RWPE2 (cell line): Measurements from ENCODE around the gene AIPL1.

Experiments used
- ATAC-seq: fragments of 200-7000 bp; cut with Tn5 transposase; 3 replicates; pipeline ENCODE4 v1.9.1; 2021; ENCODE audit warnings: low read depth
- DNase-seq: peaks from one replicate; pipeline ENCODE4 v3.0.0-alpha.2; 2020; ENCODE audit warnings: low spot score
- H3K27ac ChIP-seq: fragments of 450-650 bp; 2 replicates; pipeline ENCODE4 v1.5.1; 2017; ENCODE audit warnings: mild to moderate bottlenecking; ENCODE audit not compliant: poor library complexity, severe bottlenecking
- H3K27me3 ChIP-seq: fragments of 250-450 bp; sonication (Bioruptor Pico); 2 replicates; pipeline ENCODE4 v1.5.1; 2021; ENCODE audit warnings: mild to moderate bottlenecking, moderate library complexity; ENCODE audit not compliant: insufficient read depth, poor library complexity, severe bottlenecking
- H3K36me3 ChIP-seq: fragments of 250-450 bp; sonication (Bioruptor Pico); 2 replicates; pipeline ENCODE4 v1.5.1; 2020; ENCODE audit warnings: low read depth, mild to moderate bottlenecking, moderate library complexity
- H3K4me1 ChIP-seq: fragments of 250-450 bp; sonication (Bioruptor Pico); 2 replicates; pipeline ENCODE4 v1.5.1; 2021; ENCODE audit warnings: mild to moderate bottlenecking, moderate library complexity; ENCODE audit not compliant: insufficient read depth, poor library complexity, severe bottlenecking
- H3K4me3 ChIP-seq: fragments of 250-450 bp; sonication (Bioruptor Pico); 2 replicates; pipeline ENCODE4 v1.5.1; 2021; ENCODE audit warnings: mild to moderate bottlenecking, moderate library complexity; ENCODE audit not compliant: severe bottlenecking
- H3K9me3 ChIP-seq: fragments of 250-450 bp; sonication (Bioruptor Pico); 2 replicates; pipeline ENCODE4 v1.5.1; 2021; ENCODE audit warnings: mild to moderate bottlenecking, moderate library complexity; ENCODE audit not compliant: severe bottlenecking
- CTCF ChIP-seq: fragments of 450-650 bp; IDR thresholded peaks from one replicate; pipeline ENCODE4 v1.5.1; 2017; ENCODE audit warnings: mild to moderate bottlenecking, moderate library complexity; ENCODE audit not compliant: poor library complexity, severe bottlenecking

The AIPL1 gene

GRCh38 chr17:6458460-6458950, 23.6 kb upstream of the AIPL1 start:
- TF ChIP-seq CTCF = no peak
- DNase-seq = no peak
- H3K4me3 ChIP-seq = no peak overlapping the region
- no peak overlapping the region for H3K27ac ChIP-seq
- peaks cover 7% of the 10 kb centered on the region for H3K4me1 ChIP-seq
- H3K36me3 ChIP-seq = peaks cover 10% of the 10 kb centered on the region; the same call in 1 of the 2 replicates
- ATAC-seq = no peak
- H3K27me3 ChIP-seq = no peaks in the 10 kb centered on the region
- H3K9me3 ChIP-seq = no peaks in the 10 kb centered on the region

- Histone ChIP-seq H3K4me3 (no peak overlapping the region), H3K9me3 (no peaks in the 10 kb centered on the region), H3K4me1 (peaks cover 7% of the 10 kb centered on the region), H3K36me3 (peaks cover 10% of the 10 kb centered on the region; the same call in 1 of the 2 replicates), H3K27ac (no peak overlapping the region), H3K27me3 (no peaks in the 10 kb centered on the region)
- TF ChIP-seq CTCF = no peak
- DNase-seq = no peak
- ATAC-seq = peak; percentile 53; the same call in 2 of the 3 replicates
Measured at GRCh38 chr17:6457688-6458459, 23.0 kb upstream of the AIPL1 start.

GRCh38 chr17:6456914-6457687, 22.2 kb upstream of the AIPL1 start:
- no peak for TF ChIP-seq CTCF
- Histone ChIP-seq H3K27me3 (no peaks in the 10 kb centered on the region), H3K9me3 (no peaks in the 10 kb centered on the region), H3K4me3 (no peak overlapping the region), H3K4me1 (peaks cover 7% of the 10 kb centered on the region), H3K36me3 (peaks cover 10% of the 10 kb centered on the region; the same call in 1 of the 2 replicates), H3K27ac (no peak overlapping the region)
- peak; percentile 64 for DNase-seq
- ATAC-seq = peak; percentile 54; the same call in 1 of the 3 replicates

- Histone ChIP-seq H3K27ac (no peak overlapping the region), H3K9me3 (no peaks in the 10 kb centered on the region), H3K27me3 (no peaks in the 10 kb centered on the region), H3K4me1 (peaks cover 7% of the 10 kb centered on the region), H3K36me3 (peaks cover 10% of the 10 kb centered on the region; the same call in 1 of the 2 replicates), H3K4me3 (no peak overlapping the region)
- DNase-seq (no peak), ATAC-seq (no peak)
- TF ChIP-seq CTCF = no peak
Measured at GRCh38 chr17:6456321-6456720, 21.4 kb upstream of the AIPL1 start.
